Fibroblast of pulmonary artery (primary cell): ENCODE measurements around the gene TADA3.

Source experiments
- DNase-seq: peaks from one replicate; pipeline ENCODE4 v3.0.0-alpha.2; 2010; ENCODE audit warnings: low read depth
- H3K4me3 ChIP-seq: replicated peaks from 2 replicates; pipeline ENCODE4 v1.5.1; 2011; ENCODE audit warnings: low read depth, mild to moderate bottlenecking, control low read depth, low read length, moderate library complexity
- CTCF ChIP-seq: IDR thresholded peaks from 2 replicates; pipeline ENCODE4 v1.5.1; 2011; ENCODE audit warnings: mild to moderate bottlenecking, control low read depth, low read length, inconsistent platforms; ENCODE audit errors: missing control alignments

TADA3 gene

GRCh38 chr3:9809615-9810432 lies 17.6 kb upstream of the TADA3 start, which contains the start of gene TTLL3:
Gene TTLL3 (plus strand): TSS chr3:9810262. CDS start chr3:9810662, 400 bp downstream.
- H3K4me3 ChIP-seq, result peak within 1 kb of the TSS; percentile 57
- peak; percentile 53 for DNase-seq
- no peak for TF ChIP-seq CTCF

- H3K4me3 ChIP-seq, result peak overlapping the region; percentile 57
- TF ChIP-seq CTCF, result no peak
- no peak for DNase-seq
Measured at GRCh38 chr3:9809239-9809614, 17.0 kb upstream of the TADA3 start.

GRCh38 chr3:9808345-9809037 lies 16.2 kb upstream of the TADA3 start:
- peak; percentile 26 for TF ChIP-seq CTCF
- H3K4me3 ChIP-seq, result no peak overlapping the region
- peak; percentile 32 for DNase-seq

- no peak overlapping the region for H3K4me3 ChIP-seq
- DNase-seq, result no peak
- TF ChIP-seq CTCF, result no peak
Measured at GRCh38 chr3:9807981-9808344, 15.7 kb upstream of the TADA3 start.

GRCh38 chr3:9806688-9807589 lies 14.7 kb upstream of the TADA3 start:
- TF ChIP-seq CTCF, result no peak
- DNase-seq, result no peak
- no peak overlapping the region for H3K4me3 ChIP-seq

- H3K4me3 ChIP-seq, result no peak overlapping the region
- no peak for TF ChIP-seq CTCF
- DNase-seq, result no peak
Measured at GRCh38 chr3:9806137-9806536, 13.9 kb upstream of the TADA3 start.
